ENCODE results near the gene THAP7. TPM values are rescaled to one million over a fixed set of nuclear protein-coding genes. Genes with fewer than 3 reads are reported as not detected.

Gene THAP7
- total and polyA plus RNA-seq, 2 of the 13 experiments (the other 11 are each of a cell fraction or from before 2014, with no cell fraction given): 13.0 to 25.5 TPM

- TF ChIP-seq NFE2L1 (CRISPR knock-in tag; IDR thresholded peaks at IDR 0.05; ENCODE audit: borderline replicate concordance) (no peak), ZZZ3 (CRISPR knock-in tag; IDR thresholded peaks at IDR 0.05; ENCODE audit: borderline replicate concordance) (no peak), ZC3H4 (CRISPR knock-in tag; IDR thresholded peaks at IDR 0.05; ENCODE audit: borderline replicate concordance) (no peak), MEIS1 (CRISPR knock-in tag; IDR thresholded peaks at IDR 0.05; ENCODE audit: borderline replicate concordance) (no peak), ZNF383 (CRISPR knock-in tag; IDR thresholded peaks at IDR 0.05; ENCODE audit: borderline replicate concordance) (no peak), KLF6 (CRISPR knock-in tag; IDR thresholded peaks at IDR 0.05) (no peak), MYC (CRISPR knock-in tag; IDR thresholded peaks at IDR 0.05; ENCODE audit: borderline replicate concordance) (peak; percentile 45; the same call in 1 of the 2 replicates), TCF7L2 (IDR thresholded peaks at IDR 0.05; ENCODE audit: low read depth, low read length) (no peak), THAP8 (CRISPR knock-in tag; IDR thresholded peaks at IDR 0.05; ENCODE audit: borderline replicate concordance) (no peak), ZNF597 (CRISPR knock-in tag; IDR thresholded peaks at IDR 0.05) (no peak), GFI1 (CRISPR knock-in tag; IDR thresholded peaks at IDR 0.05; ENCODE audit: borderline replicate concordance) (no peak), ATRX (CRISPR knock-in tag; IDR thresholded peaks at IDR 0.05; ENCODE audit: borderline replicate concordance) (no peak), HDAC6 (IDR thresholded peaks at IDR 0.05; ENCODE audit: low read depth, low read length) (no peak), IRF2 (CRISPR knock-in tag; IDR thresholded peaks at IDR 0.05) (peak; percentile 68), ZNF724P (CRISPR knock-in tag; IDR thresholded peaks at IDR 0.05; ENCODE audit: borderline replicate concordance) (no peak), ATF4 (CRISPR knock-in tag; IDR thresholded peaks at IDR 0.05) (peak in 1 of 2 experiments; percentile 67; a peak in 2 of 4 replicates), GATAD2A (CRISPR knock-in tag; IDR thresholded peaks at IDR 0.05) (peak; percentile 84), KMT2B (CRISPR knock-in tag; IDR thresholded peaks at IDR 0.05) (no peak)
- TF ChIP-seq, protein P1, sequence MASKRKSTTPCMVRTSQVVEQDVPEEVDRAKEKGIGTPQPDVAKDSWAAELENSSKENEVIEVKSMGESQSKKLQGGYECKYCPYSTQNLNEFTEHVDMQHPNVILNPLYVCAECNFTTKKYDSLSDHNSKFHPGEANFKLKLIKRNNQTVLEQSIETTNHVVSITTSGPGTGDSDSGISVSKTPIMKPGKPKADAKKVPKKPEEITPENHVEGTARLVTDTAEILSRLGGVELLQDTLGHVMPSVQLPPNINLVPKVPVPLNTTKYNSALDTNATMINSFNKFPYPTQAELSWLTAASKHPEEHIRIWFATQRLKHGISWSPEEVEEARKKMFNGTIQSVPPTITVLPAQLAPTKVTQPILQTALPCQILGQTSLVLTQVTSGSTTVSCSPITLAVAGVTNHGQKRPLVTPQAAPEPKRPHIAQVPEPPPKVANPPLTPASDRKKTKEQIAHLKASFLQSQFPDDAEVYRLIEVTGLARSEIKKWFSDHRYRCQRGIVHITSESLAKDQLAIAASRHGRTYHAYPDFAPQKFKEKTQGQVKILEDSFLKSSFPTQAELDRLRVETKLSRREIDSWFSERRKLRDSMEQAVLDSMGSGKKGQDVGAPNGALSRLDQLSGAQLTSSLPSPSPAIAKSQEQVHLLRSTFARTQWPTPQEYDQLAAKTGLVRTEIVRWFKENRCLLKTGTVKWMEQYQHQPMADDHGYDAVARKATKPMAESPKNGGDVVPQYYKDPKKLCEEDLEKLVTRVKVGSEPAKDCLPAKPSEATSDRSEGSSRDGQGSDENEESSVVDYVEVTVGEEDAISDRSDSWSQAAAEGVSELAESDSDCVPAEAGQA (IDR thresholded peaks at IDR 0.05; ENCODE audit: low read depth): peak; percentile 55
- TF ChIP-seq, protein P1 (CRISPR knock-in tag; IDR thresholded peaks at IDR 0.05; ENCODE audit: borderline replicate concordance): no peak
Measured at GRCh38 chr22:20952544-20953341, 49.2 kb downstream of the THAP7 start (continued).
